PC-3 (cell line): ENCODE results near the gene ADGRV1. TPM values are rescaled to one million over a fixed set of nuclear protein-coding genes. Genes with fewer than 3 reads are reported as not detected.

Source experiments
- ATAC-seq: fragments of 200-7000 bp; cut with Tn5 transposase; 2 replicates; pipeline ENCODE4 v1.9.1; 2020; ENCODE audit warnings: mild to moderate bottlenecking, moderate library complexity
- BruUV-seq: library from RNA; stranded (reverse); fragments of 400-500 nt; replicated peaks from 2 replicates; lab custom pipeline; 2021; lab: Mats Ljungman, UMichigan
- CTCF ChIA-PET: fragments of 300-600 bp; sonication (Branson Sonifier 250); formaldehyde crosslinking; loops from one replicate; lab custom pipeline; 2022; ENCODE audit warnings: antibody characterized with exemption; lab: Charles Lee
- POLR2A ChIA-PET: fragments of 300-600 bp; sonication (Branson Sonifier 250); formaldehyde crosslinking; loops from one replicate; lab custom pipeline; 2022; ENCODE audit warnings: antibody characterized with exemption; ENCODE audit not compliant: unreplicated experiment; lab: Charles Lee
- DNase-seq: peaks from one replicate; pipeline ENCODE4 v3.0.0-alpha.2; 2015
- H2AFZ ChIP-seq: fragments of 300-600 bp; sonication (generic); 2 replicates; pipeline ENCODE4 v1.6.0; 2016; ENCODE audit warnings: antibody characterized with exemption, low read length
- H3F3A ChIP-seq: fragments of 300-600 bp; sonication (generic); one replicate; pipeline ENCODE4 v1.6.0; 2017; ENCODE audit warnings: antibody characterized with exemption, low read length, control low read depth, mild to moderate bottlenecking; ENCODE audit not compliant: unreplicated experiment
- H3K27ac ChIP-seq: fragments of 300-600 bp; sonication (generic); 2 replicates; pipeline ENCODE4 v1.5.1; 2016; ENCODE audit warnings: mild to moderate bottlenecking, low read length
- H3K27me3 ChIP-seq: fragments of 300-600 bp; sonication (generic); 2 replicates; pipeline ENCODE4 v1.6.1; 2016; ENCODE audit warnings: low read length, mixed read lengths
- H3K36me3 ChIP-seq: fragments of 300-600 bp; sonication (generic); 2 replicates; pipeline ENCODE4 v1.6.1; 2016; ENCODE audit warnings: low read depth, mixed run types, low read length, mixed read lengths
- H3K4me1 ChIP-seq: fragments of 300-600 bp; sonication (generic); 2 replicates; pipeline ENCODE4 v1.5.1; 2016; ENCODE audit warnings: low read length; ENCODE audit not compliant: insufficient read depth
- H3K4me2 ChIP-seq: fragments of 300-600 bp; sonication (generic); 2 replicates; pipeline ENCODE4 v1.6.0; 2016; ENCODE audit warnings: low read length
- H3K4me3 ChIP-seq: fragments of 300-600 bp; sonication (generic); 2 replicates; pipeline ENCODE4 v1.5.1; 2016; ENCODE audit warnings: mild to moderate bottlenecking, low read length, mixed read lengths
- H3K79me2 ChIP-seq: fragments of 300-600 bp; sonication (generic); 2 replicates; pipeline ENCODE4 v1.6.1; 2017; ENCODE audit warnings: low read length, mixed read lengths
- H3K9ac ChIP-seq: fragments of 300-600 bp; sonication (generic); 2 replicates; pipeline ENCODE4 v1.6.0; 2016; ENCODE audit warnings: mild to moderate bottlenecking, low read length
- H3K9me2 ChIP-seq: fragments of 300-600 bp; sonication (generic); replicated peaks from 2 replicates; pipeline ENCODE4 v1.6.1; 2016; ENCODE audit warnings: mixed run types, low read length, mixed read lengths
- H3K9me3 ChIP-seq: fragments of 300-600 bp; sonication (generic); 2 replicates; pipeline ENCODE4 v1.6.1; 2016; ENCODE audit warnings: low read length, mixed read lengths
- H4K20me1 ChIP-seq: fragments of 300-600 bp; sonication (generic); 2 replicates; pipeline ENCODE4 v1.6.1; 2016; ENCODE audit warnings: low read length, mixed read lengths
- CTCF ChIP-seq: fragments of 300-600 bp; sonication (generic); conservative IDR thresholded peaks from 2 replicates; pipeline ENCODE4 v1.5.1; 2017; ENCODE audit warnings: antibody characterized with exemption, low read depth, mild to moderate bottlenecking, low read length
- EZH2 ChIP-seq: fragments of 300-600 bp; sonication (generic); IDR thresholded peaks from one replicate; pipeline ENCODE4 v1.6.1; 2017; ENCODE audit warnings: antibody characterized with exemption, mild to moderate bottlenecking, low read length; ENCODE audit not compliant: unreplicated experiment
- EZH2phosphoT487 ChIP-seq: fragments of 300-600 bp; sonication (generic); IDR thresholded peaks from 2 replicates; pipeline ENCODE4 v1.6.1; 2018; ENCODE audit warnings: mild to moderate bottlenecking, antibody characterized with exemption, low read length, borderline replicate concordance
- intact Hi-C: fragments of 100-400 bp; cut with micrococcal nuclease; formaldehyde crosslinking; loops from 2 replicates; pipeline ENCODE4 v1.9.0; 2023
- total RNA-seq: library from RNA; depleted of rRNA; stranded (reverse); fragments of >200 nt; gene quantifications from 2 replicates; pipeline ENCODE4 v1.2.3, GENCODE V29; 2014

The ADGRV1 gene
- total RNA-seq, 1 experiment from 2014 or later = 22.7 TPM

GRCh38 chr5:91187032-91187431 lies 628.4 kb downstream of the ADGRV1 start:
- Histone ChIP-seq H2AFZ (no peak overlapping the region), H3K27me3 (no peaks in the 10 kb centered on the region), H3K9ac (no peak overlapping the region), H3F3A (no peaks in the 10 kb centered on the region), H3K4me3 (no peak overlapping the region), H3K27ac (no peak overlapping the region), H3K4me2 (no peak overlapping the region), H3K4me1 (peaks cover 14% of the 10 kb centered on the region; the same call in 1 of the 2 replicates), H3K36me3 (no peaks in the 10 kb centered on the region), H4K20me1 (no peaks in the 10 kb centered on the region), H3K79me2 (no peaks in the 10 kb centered on the region), H3K9me3 (no peaks in the 10 kb centered on the region), H3K9me2 (no peaks in the 10 kb centered on the region)
- no peak for DNase-seq
- TF ChIP-seq EZH2 = no peak
- TF ChIP-seq EZH2phosphoT487 = no peak
- no peak for TF ChIP-seq CTCF
- CTCF ChIA-PET = no interaction called here
- no TSS peak for BruUV-seq
- intact Hi-C loops = no loop called here
- POLR2A ChIA-PET = no interaction called here
- ATAC-seq = no peak

- Histone ChIP-seq H3K9me3 (no peaks in the 10 kb centered on the region), H3K4me2 (0 out of 2 replicates have a peak overlapping the region, but pooled peaks have one; percentile 8), H3F3A (no peaks in the 10 kb centered on the region), H3K79me2 (no peaks in the 10 kb centered on the region), H3K27ac (no peak overlapping the region), H3K4me1 (peaks cover 14% of the 10 kb centered on the region; the same call in 1 of the 2 replicates), H2AFZ (no peak overlapping the region), H4K20me1 (no peaks in the 10 kb centered on the region), H3K27me3 (no peaks in the 10 kb centered on the region), H3K36me3 (no peaks in the 10 kb centered on the region), H3K4me3 (no peak overlapping the region), H3K9ac (no peak overlapping the region), H3K9me2 (no peaks in the 10 kb centered on the region)
- TF ChIP-seq EZH2 (no peak), EZH2phosphoT487 (no peak), CTCF (no peak)
- DNase-seq = peak; percentile 34
- CTCF ChIA-PET = no interaction called here
- peak; percentile 53 for ATAC-seq
- POLR2A ChIA-PET = no interaction called here
- no TSS peak for BruUV-seq
- intact Hi-C loops = no loop called here
Observed at GRCh38 chr5:91188755-91189154, 630.2 kb downstream of the ADGRV1 start.

- H3K4me1 ChIP-seq = peaks cover 14% of the 10 kb centered on the region; the same call in 1 of the 2 replicates
- H4K20me1 ChIP-seq = no peaks in the 10 kb centered on the region
- no peaks in the 10 kb centered on the region for H3K9me2 ChIP-seq
- no peaks in the 10 kb centered on the region for H3F3A ChIP-seq
- H3K9me3 ChIP-seq = no peaks in the 10 kb centered on the region
- intact Hi-C loops = no loop called here
- H3K79me2 ChIP-seq = no peaks in the 10 kb centered on the region
- H3K27me3 ChIP-seq = no peaks in the 10 kb centered on the region
- no peaks in the 10 kb centered on the region for H3K36me3 ChIP-seq
- H3K9ac ChIP-seq = no peak overlapping the region
- POLR2A ChIA-PET = no interaction called here
- ATAC-seq (no peak), DNase-seq (peak; percentile 10)
- no peak overlapping the region for H2AFZ ChIP-seq
- CTCF ChIA-PET = no interaction called here
- no peak for TF ChIP-seq EZH2
- no peak for TF ChIP-seq EZH2phosphoT487
- TF ChIP-seq CTCF = no peak
- no TSS peak for BruUV-seq
- H3K4me2 ChIP-seq = 0 out of 2 replicates have a peak overlapping the region, but pooled peaks have one; percentile 8
- H3K4me3 ChIP-seq = no peak overlapping the region
- H3K27ac ChIP-seq = no peak overlapping the region
Observed at GRCh38 chr5:91189480-91190313, 631.1 kb downstream of the ADGRV1 start.
